ENCODE results near the gene MGAT4A. TPM values are rescaled to one million over a fixed set of nuclear protein-coding genes. Genes with fewer than 3 reads are reported as not detected.
"Not testable (repeated sequence)": the region's sequence is repeated elsewhere in the genome, so short reads cannot be mapped to it uniquely, and the experiment has no call there.

MGAT4A gene
- total RNA-seq, 2 experiments from 2014 or later, result 200 to 204 TPM

DNA sequence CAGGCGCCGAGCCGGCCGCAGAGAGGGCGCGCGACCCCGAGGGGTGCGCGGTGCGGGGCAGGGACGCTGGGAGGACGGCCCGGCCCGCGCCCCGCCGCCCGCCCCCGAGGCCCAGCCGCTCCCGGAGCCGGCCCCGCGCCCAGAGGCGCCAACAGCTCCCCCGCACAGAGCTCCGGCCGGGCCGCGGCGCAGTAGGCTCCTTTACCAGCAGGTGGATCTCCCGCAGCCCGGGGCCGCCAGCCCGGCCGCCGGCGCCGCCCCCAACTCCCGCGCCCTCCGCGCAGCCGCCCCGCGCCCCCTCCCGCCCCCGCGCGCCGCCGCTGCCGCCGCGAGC is 258 bp downstream of the MGAT4A start:
- ChIA-PET POLR2A (interaction anchor here (0.8 to 15.5 kb wide), 28 partner anchors 11 to 1068 kb away, joined by 3 to 414 read pairs (median 5); partner anchors contain the start of gene EIF5B), CTCF (interaction anchor here (0.6 to 5.8 kb wide), 26 partner anchors 13 to 606 kb away, joined by 3 to 43 read pairs (median 4); partner anchors contain the start of gene EIF5B)
- Mint-ChIP-seq H3K27ac (peak overlapping the region; percentile 87), H3K4me3 (peak overlapping the region; percentile 88), H3K9me3 (no peaks in the 10 kb centered on the region), H3K4me1 (ENCODE audit: low read depth) (peaks cover 81% of the 10 kb centered on the region), H3K36me3 (ENCODE audit: low read depth) (peaks cover 53% of the 10 kb centered on the region), H3K27me3 (peaks cover 4% of the 10 kb centered on the region)
- peaks cover 47% of the 10 kb centered on the region for H3K4me1 ChIP-seq (ENCODE audit: insufficient read depth, low read length)
- H3K36me3 ChIP-seq (ENCODE audit: insufficient read depth, low read length), result peaks cover 7% of the 10 kb centered on the region
- ATAC-seq (ENCODE audit: poor library complexity) (peak; percentile 45), DNase-seq (peak in 7 of 14 experiments; percentile 46 to 89 (median 57))
- TF ChIP-seq, protein P1, sequence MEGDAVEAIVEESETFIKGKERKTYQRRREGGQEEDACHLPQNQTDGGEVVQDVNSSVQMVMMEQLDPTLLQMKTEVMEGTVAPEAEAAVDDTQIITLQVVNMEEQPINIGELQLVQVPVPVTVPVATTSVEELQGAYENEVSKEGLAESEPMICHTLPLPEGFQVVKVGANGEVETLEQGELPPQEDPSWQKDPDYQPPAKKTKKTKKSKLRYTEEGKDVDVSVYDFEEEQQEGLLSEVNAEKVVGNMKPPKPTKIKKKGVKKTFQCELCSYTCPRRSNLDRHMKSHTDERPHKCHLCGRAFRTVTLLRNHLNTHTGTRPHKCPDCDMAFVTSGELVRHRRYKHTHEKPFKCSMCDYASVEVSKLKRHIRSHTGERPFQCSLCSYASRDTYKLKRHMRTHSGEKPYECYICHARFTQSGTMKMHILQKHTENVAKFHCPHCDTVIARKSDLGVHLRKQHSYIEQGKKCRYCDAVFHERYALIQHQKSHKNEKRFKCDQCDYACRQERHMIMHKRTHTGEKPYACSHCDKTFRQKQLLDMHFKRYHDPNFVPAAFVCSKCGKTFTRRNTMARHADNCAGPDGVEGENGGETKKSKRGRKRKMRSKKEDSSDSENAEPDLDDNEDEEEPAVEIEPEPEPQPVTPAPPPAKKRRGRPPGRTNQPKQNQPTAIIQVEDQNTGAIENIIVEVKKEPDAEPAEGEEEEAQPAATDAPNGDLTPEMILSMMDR (IDR thresholded peaks at IDR 0.05), result no peak
- no peaks in the 10 kb centered on the region for H3K27me3 ChIP-seq (ENCODE audit: control insufficient read depth in 1 of 2, insufficient read depth in 2 of 2, low read length in 2 of 2)
- no peaks in the 10 kb centered on the region for H3K9me3 ChIP-seq (ENCODE audit: control insufficient read depth in 1 of 2, insufficient read depth in 1 of 2, low read length in 2 of 2)
- intact Hi-C loops (cut with DNase I, micrococcal nuclease), result loop anchor here (2.0 to 10.0 kb wide), 3 partner anchors 40 to 266 kb away; no protein-coding TSS in a partner anchor
- H3K27ac ChIP-seq (ENCODE audit: low read depth in 1 of 2, low read length in 2 of 2), result peak overlapping the region in 1 of 2 donors; percentile 83
- H3K4me3 ChIP-seq (ENCODE audit: low read length), result peak overlapping the region; percentile 87

DNA sequence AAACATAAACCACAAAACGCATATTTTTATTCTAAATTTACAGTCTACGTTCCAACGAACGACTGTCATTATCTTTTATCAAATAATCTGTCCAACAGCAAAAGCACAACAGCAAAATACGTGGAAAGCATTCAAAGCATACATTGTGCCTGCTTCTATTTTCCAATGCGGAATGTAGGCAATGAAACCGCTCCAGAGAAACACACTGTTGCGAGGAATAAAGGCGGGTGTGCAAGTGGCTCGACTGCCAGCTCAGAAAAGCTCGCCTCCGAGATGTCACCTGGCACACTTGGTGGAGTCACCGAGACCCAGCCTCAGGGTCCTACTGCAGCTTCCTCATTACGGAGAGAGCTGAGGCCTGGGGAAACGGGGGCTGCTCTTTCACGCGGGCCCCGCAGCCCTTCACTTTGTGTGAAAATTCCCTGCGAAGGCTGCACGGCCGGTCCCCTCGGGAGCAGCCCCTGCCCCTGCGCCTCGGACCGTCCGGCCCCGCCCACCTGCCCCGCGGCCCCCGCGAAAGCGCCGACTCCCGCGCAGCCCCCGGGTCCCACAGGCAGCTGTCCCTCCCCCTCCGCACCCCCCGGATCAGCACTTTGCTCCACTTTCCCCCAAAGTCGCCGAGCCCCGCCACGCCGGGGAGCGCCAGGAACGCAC is 752 bp downstream of the MGAT4A start:
- ATAC-seq (ENCODE audit: poor library complexity), result peak; percentile 49
- CTCF ChIA-PET, result interaction anchor here (0.6 to 5.8 kb wide), 26 partner anchors 12 to 607 kb away, joined by 3 to 43 read pairs (median 4); partner anchors contain the start of gene EIF5B
- Histone ChIP-seq H3K9me3 (ENCODE audit: control insufficient read depth in 1 of 2, insufficient read depth in 1 of 2, low read length in 2 of 2) (no peaks in the 10 kb centered on the region), H3K27ac (ENCODE audit: low read depth in 1 of 2, low read length in 2 of 2) (peak overlapping the region; percentile 31 to 83), H3K4me3 (ENCODE audit: low read length) (peak overlapping the region; percentile 87), H3K4me1 (ENCODE audit: insufficient read depth, low read length) (peaks cover 42% of the 10 kb centered on the region), H3K36me3 (ENCODE audit: insufficient read depth, low read length) (peaks cover 12% of the 10 kb centered on the region), H3K27me3 (ENCODE audit: control insufficient read depth in 1 of 2, insufficient read depth in 2 of 2, low read length in 2 of 2) (no peaks in the 10 kb centered on the region)
- H3K4me1 Mint-ChIP-seq (ENCODE audit: low read depth), result peaks cover 83% of the 10 kb centered on the region
- H3K4me3 Mint-ChIP-seq, result peak overlapping the region; percentile 88
- intact Hi-C loops (cut with DNase I, micrococcal nuclease), result loop anchor here (2.0 to 10.0 kb wide), 3 partner anchors 41 to 265 kb away; no protein-coding TSS in a partner anchor
- H3K9me3 Mint-ChIP-seq, result no peaks in the 10 kb centered on the region
- POLR2A ChIA-PET, result interaction anchor here (0.6 to 15.5 kb wide), 27 partner anchors 12 to 1067 kb away, joined by 3 to 414 read pairs (median 7); no protein-coding TSS in a partner anchor
- H3K27ac Mint-ChIP-seq, result peak overlapping the region; percentile 87
- peaks cover 4% of the 10 kb centered on the region for H3K27me3 Mint-ChIP-seq
- peak; percentile 47 to 79 (median 65) for DNase-seq
- peaks cover 58% of the 10 kb centered on the region for H3K36me3 Mint-ChIP-seq (ENCODE audit: low read depth)
- TF ChIP-seq, protein P1 (IDR thresholded peaks at IDR 0.05), result no peak

DNA sequence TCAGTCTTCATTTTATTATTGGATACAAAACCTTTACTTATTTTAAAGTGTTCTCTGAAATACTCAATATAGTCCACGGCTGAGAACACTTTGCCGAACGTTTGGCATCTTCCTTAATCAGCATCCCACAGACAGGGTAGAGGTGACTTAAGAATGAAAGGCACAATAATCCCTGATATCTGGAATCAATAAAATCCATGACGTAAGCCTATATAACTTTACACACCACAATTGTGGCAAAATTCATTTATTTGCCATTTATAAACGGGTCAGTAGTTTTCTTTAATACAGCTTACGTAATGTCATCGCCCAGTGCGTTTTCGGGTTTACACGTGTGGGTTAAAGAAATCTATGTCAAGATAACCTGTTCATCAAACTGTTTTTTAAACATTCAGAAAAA is 1.3 kb downstream of the MGAT4A start:
- H3K36me3 Mint-ChIP-seq (ENCODE audit: low read depth), result peaks cover 63% of the 10 kb centered on the region
- intact Hi-C loops (cut with DNase I, micrococcal nuclease), result loop anchor here (1.0 to 10.0 kb wide), 10 partner anchors 17 to 265 kb away; no protein-coding TSS in a partner anchor

DNA sequence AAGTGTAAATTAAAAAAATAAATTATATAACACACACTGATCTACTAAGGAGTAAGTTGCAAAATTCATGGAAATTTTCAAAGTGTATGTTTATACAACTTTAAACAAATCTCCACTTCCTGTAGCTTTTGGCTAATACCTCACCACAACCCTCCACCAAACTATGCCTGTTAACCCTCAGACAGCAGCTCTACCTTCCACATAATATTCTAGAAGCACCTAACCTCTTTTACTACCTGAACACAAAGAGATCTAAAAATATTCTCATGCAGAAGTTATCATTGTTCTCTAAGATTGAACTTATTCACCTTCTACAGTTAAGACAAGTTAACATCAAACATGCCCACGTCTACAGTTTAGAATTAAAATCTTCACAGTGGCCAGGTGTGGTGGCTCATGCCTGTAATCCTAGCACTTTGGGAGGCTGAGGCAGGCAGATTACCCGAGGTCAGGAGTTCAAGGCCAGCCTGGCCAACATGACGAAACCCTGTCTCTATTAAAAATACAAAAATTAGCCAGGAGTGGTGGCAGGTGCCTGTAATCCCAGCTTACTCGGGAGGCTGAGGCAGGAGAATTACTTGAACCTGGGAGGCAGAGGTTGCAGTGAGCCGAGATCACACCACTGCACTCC is 2.7 kb downstream of the MGAT4A start:
- Histone ChIP-seq H3K36me3 (ENCODE audit: insufficient read depth, low read length) (peaks cover 29% of the 10 kb centered on the region), H3K27ac (ENCODE audit: low read depth in 1 of 2, low read length in 2 of 2) (peak overlapping the region; percentile 13 to 51), H3K4me1 (ENCODE audit: insufficient read depth, low read length) (peaks cover 37% of the 10 kb centered on the region), H3K4me3 (ENCODE audit: low read length) (peak overlapping the region; percentile 87)
- intact Hi-C loops (cut with DNase I, micrococcal nuclease), result loop anchor here (1.0 to 5.0 kb wide), 7 partner anchors 15 to 95 kb away; no protein-coding TSS in a partner anchor
- CTCF ChIA-PET, result interaction anchor here (1.5 to 5.8 kb wide), 4 partner anchors 30 to 94 kb away, joined by 3 to 43 read pairs (median 18); no protein-coding TSS in a partner anchor
- ATAC-seq (ENCODE audit: poor library complexity), result peak; percentile 13
- H3K36me3 Mint-ChIP-seq (ENCODE audit: low read depth), result peaks cover 78% of the 10 kb centered on the region
- peak overlapping the region; percentile 87 for H3K27ac Mint-ChIP-seq
- POLR2A ChIA-PET, result interaction anchor here (0.6 to 15.5 kb wide), 13 partner anchors 10 to 79 kb away, joined by 3 to 414 read pairs (median 5); no protein-coding TSS in a partner anchor
- not testable (repeated sequence) for H3K27me3 Mint-ChIP-seq; H3K9me3 ChIP-seq (ENCODE audit: control insufficient read depth in 1 of 2, insufficient read depth in 1 of 2, low read length in 2 of 2); H3K9me3 Mint-ChIP-seq; H3K27me3 ChIP-seq (ENCODE audit: control insufficient read depth in 1 of 2, insufficient read depth in 2 of 2, low read length in 2 of 2)
- peaks cover 83% of the 10 kb centered on the region for H3K4me1 Mint-ChIP-seq (ENCODE audit: low read depth)
- peak in 4 of 14 experiments; percentile 28 to 67 (median 48) for DNase-seq
- peak overlapping the region; percentile 88 for H3K4me3 Mint-ChIP-seq

More for the DNA sequence above, 1.3 kb downstream of the MGAT4A start:
- Histone ChIP-seq H3K27me3 (ENCODE audit: control insufficient read depth in 1 of 2, insufficient read depth in 2 of 2, low read length in 2 of 2) (no peaks in the 10 kb centered on the region), H3K27ac (ENCODE audit: low read depth in 1 of 2, low read length in 2 of 2) (peak overlapping the region; percentile 31 to 83), H3K36me3 (ENCODE audit: insufficient read depth, low read length) (peaks cover 15% of the 10 kb centered on the region), H3K4me3 (ENCODE audit: low read length) (peak overlapping the region; percentile 87), H3K9me3 (ENCODE audit: control insufficient read depth in 1 of 2, insufficient read depth in 1 of 2, low read length in 2 of 2) (no peaks in the 10 kb centered on the region), H3K4me1 (ENCODE audit: insufficient read depth, low read length) (peaks cover 42% of the 10 kb centered on the region)
- Mint-ChIP-seq H3K9me3 (no peaks in the 10 kb centered on the region), H3K27me3 (peaks cover 4% of the 10 kb centered on the region), H3K27ac (peak overlapping the region; percentile 87), H3K4me3 (peak overlapping the region; percentile 88), H3K4me1 (ENCODE audit: low read depth) (peaks cover 83% of the 10 kb centered on the region)
- DNase-seq (peak in 3 of 14 experiments; percentile 22 to 40 (median 26)), ATAC-seq (ENCODE audit: poor library complexity) (no peak)
- CTCF ChIA-PET, result interaction anchor here (0.9 to 5.8 kb wide), 21 partner anchors 12 to 607 kb away, joined by 3 to 43 read pairs (median 5); partner anchors contain the start of gene EIF5B
- POLR2A ChIA-PET, result interaction anchor here (0.6 to 15.5 kb wide), 23 partner anchors 11 to 1067 kb away, joined by 3 to 414 read pairs (median 7); no protein-coding TSS in a partner anchor
- TF ChIP-seq, protein P1 (IDR thresholded peaks at IDR 0.05), result no peak
